NCI-H2081 (cell line): ENCODE results near the gene SPESP1.
"Not testable (repeated sequence)": the region's sequence is repeated elsewhere in the genome, so short reads cannot be mapped to it uniquely, and the experiment has no call there.

ENCODE experiments used
- DNase-seq, 2 experiments: peaks; one replicate each; lab custom pipeline; 2025; lab: John Stamatoyannopoulos, UW

Gene SPESP1

GRCh38 chr15:68963719-68964118, 33.4 kb downstream of the SPESP1 start:
- DNase-seq, result not testable (repeated sequence)

- DNase-seq, result no peak
Measured at GRCh38 chr15:68966996-68967395, 36.7 kb downstream of the SPESP1 start.

GRCh38 chr15:68967948-68968347, 37.6 kb downstream of the SPESP1 start:
- no peak for DNase-seq

GRCh38 chr15:68969298-68969697, 39.0 kb downstream of the SPESP1 start:
- DNase-seq, result no peak

- no peak for DNase-seq
Measured at GRCh38 chr15:68972201-68973065, 42.1 kb downstream of the SPESP1 start.

- DNase-seq, result not testable (repeated sequence)
Measured at GRCh38 chr15:68975651-68976160, 45.4 kb downstream of the SPESP1 start.

GRCh38 chr15:68977426-68977825, 47.1 kb downstream of the SPESP1 start:
- DNase-seq, result not testable (repeated sequence)

GRCh38 chr15:68979006-68979405, 48.7 kb downstream of the SPESP1 start:
- DNase-seq, result no peak

- no peak for DNase-seq
Measured at GRCh38 chr15:68979816-68980215, 49.5 kb downstream of the SPESP1 start.

- no peak for DNase-seq
Measured at GRCh38 chr15:68980786-68981185, 50.5 kb downstream of the SPESP1 start.

GRCh38 chr15:68981941-68982340, 51.6 kb downstream of the SPESP1 start:
- no peak for DNase-seq

- DNase-seq, result no peak
Measured at GRCh38 chr15:68982976-68983563, 52.7 kb downstream of the SPESP1 start.

GRCh38 chr15:68983961-68984481, 53.7 kb downstream of the SPESP1 start:
- no peak for DNase-seq

- no peak for DNase-seq
Measured at GRCh38 chr15:68984586-68984985, 54.3 kb downstream of the SPESP1 start.

GRCh38 chr15:68985361-68985891, 55.1 kb downstream of the SPESP1 start:
- no peak for DNase-seq

- DNase-seq, result no peak
Measured at GRCh38 chr15:68986322-68986721, 56.0 kb downstream of the SPESP1 start.

GRCh38 chr15:68987120-68987519, 56.8 kb downstream of the SPESP1 start:
- no peak for DNase-seq

- no peak for DNase-seq
Measured at GRCh38 chr15:68987676-68988075, 57.4 kb downstream of the SPESP1 start.

GRCh38 chr15:68989541-68990230, 59.4 kb downstream of the SPESP1 start:
- no peak for DNase-seq

- no peak for DNase-seq
Measured at GRCh38 chr15:68990231-68990991, 60.1 kb downstream of the SPESP1 start.

- DNase-seq, result no peak
Measured at GRCh38 chr15:68990992-68991500, 60.7 kb downstream of the SPESP1 start.
